DND-41 (cell line): ENCODE results near the gene AGAP1.

Experiments
- ATAC-seq: fragments of 200-7000 bp; cut with Tn5 transposase; 3 replicates; pipeline ENCODE4 v1.9.1; 2021; ENCODE audit warnings: low read depth; ENCODE audit not compliant: insufficient read depth
- DNase-seq: peaks from one replicate; pipeline ENCODE4 v3.0.0-alpha.2; 2020
- H2AFZ ChIP-seq: 2 replicates; pipeline ENCODE4 v1.6.0; 2012; ENCODE audit warnings: low read depth, low read length
- H3K27ac ChIP-seq: 2 replicates; pipeline ENCODE4 v1.5.1; 2012; ENCODE audit warnings: low read length, inconsistent platforms
- H3K27me3 ChIP-seq: fragments of 200-600 bp; sonication (generic); 2 replicates; pipeline ENCODE4 v1.6.0; 2012; ENCODE audit warnings: low read length, mild to moderate bottlenecking, inconsistent platforms; ENCODE audit not compliant: insufficient read depth, poor library complexity
- H3K36me3 ChIP-seq: 2 replicates; pipeline ENCODE4 v1.5.1; 2012; ENCODE audit warnings: low read length, inconsistent platforms; ENCODE audit not compliant: insufficient read depth
- H3K4me1 ChIP-seq: 2 replicates; pipeline ENCODE4 v1.5.1; 2012; ENCODE audit warnings: mild to moderate bottlenecking, low read length; ENCODE audit not compliant: insufficient read depth
- H3K4me2 ChIP-seq: 2 replicates; pipeline ENCODE4 v1.6.0; 2012; ENCODE audit warnings: mild to moderate bottlenecking, moderate library complexity, low read length, inconsistent platforms; ENCODE audit not compliant: insufficient read depth
- H3K4me3 ChIP-seq, 2 experiments: fragments of 200-600 bp in 1 of 2; shearing (Covaris generic) in 1 of 2; 2 replicates each; pipeline ENCODE4 v1.5.1; 2012 to 2016; ENCODE audit warnings: inconsistent platforms in 2 of 2, low read length in 2 of 2, mild to moderate bottlenecking in 2 of 2, low read depth in 1 of 2, moderate library complexity in 1 of 2
- H3K79me2 ChIP-seq: 2 replicates; pipeline ENCODE4 v1.6.0; 2012; ENCODE audit warnings: low read length, inconsistent platforms; ENCODE audit not compliant: insufficient read depth
- H3K9ac ChIP-seq: 2 replicates; pipeline ENCODE4 v1.6.0; 2012; ENCODE audit warnings: low read depth, mild to moderate bottlenecking, inconsistent platforms, low read length, moderate library complexity
- H3K9me3 ChIP-seq: 2 replicates; pipeline ENCODE4 v1.5.1; 2012; ENCODE audit warnings: low read length, moderate library complexity, mild to moderate bottlenecking, inconsistent platforms; ENCODE audit not compliant: insufficient read depth, severe bottlenecking
- H4K20me1 ChIP-seq: 2 replicates; pipeline ENCODE4 v1.6.0; 2012; ENCODE audit warnings: low read length; ENCODE audit not compliant: insufficient read depth
- CTCF ChIP-seq: IDR thresholded peaks from 2 replicates; pipeline ENCODE4 v1.5.1; 2012; ENCODE audit warnings: borderline replicate concordance, low read length, moderate library complexity, mild to moderate bottlenecking; ENCODE audit not compliant: poor library complexity, severe bottlenecking; ENCODE audit errors: extremely low read depth
- EZH2 ChIP-seq: IDR thresholded peaks from 3 replicates; pipeline ENCODE4 v1.6.1; 2012; ENCODE audit warnings: borderline replicate concordance, low read depth, mild to moderate bottlenecking, moderate library complexity, low read length, inconsistent platforms; ENCODE audit not compliant: severe bottlenecking

Gene AGAP1

GRCh38 chr2:235820571-235820970 lies 326.7 kb downstream of the AGAP1 start:
- TF ChIP-seq CTCF: no peak
- TF ChIP-seq EZH2: no peak
- Histone ChIP-seq H2AFZ (no peak overlapping the region), H3K9ac (no peak overlapping the region), H3K79me2 (no peaks in the 10 kb centered on the region), H3K27ac (no peak overlapping the region), H3K36me3 (no peaks in the 10 kb centered on the region), H3K4me3 (no peak overlapping the region), H3K27me3 (no peaks in the 10 kb centered on the region), H3K4me1 (no peaks in the 10 kb centered on the region), H3K9me3 (no peaks in the 10 kb centered on the region), H4K20me1 (no peaks in the 10 kb centered on the region), H3K4me2 (no peak overlapping the region)
- DNase-seq (no peak), ATAC-seq (no peak)

GRCh38 chr2:235824331-235824730 lies 330.5 kb downstream of the AGAP1 start:
- H3K9ac ChIP-seq: no peak overlapping the region
- H3K36me3 ChIP-seq: no peaks in the 10 kb centered on the region
- no peak overlapping the region for H3K27ac ChIP-seq
- no peaks in the 10 kb centered on the region for H3K4me1 ChIP-seq
- H3K4me2 ChIP-seq: no peak overlapping the region
- peaks cover 4% of the 10 kb centered on the region; the same call in 1 of the 2 replicates for H4K20me1 ChIP-seq
- H3K27me3 ChIP-seq: no peaks in the 10 kb centered on the region
- H3K4me3 ChIP-seq: no peak overlapping the region
- no peak overlapping the region for H2AFZ ChIP-seq
- ATAC-seq: no peak
- DNase-seq: no peak
- TF ChIP-seq EZH2 (no peak), CTCF (no peak)
- no peaks in the 10 kb centered on the region for H3K9me3 ChIP-seq
- H3K79me2 ChIP-seq: no peaks in the 10 kb centered on the region

GRCh38 chr2:235825946-235826345 lies 332.1 kb downstream of the AGAP1 start:
- Histone ChIP-seq H3K4me2 (no peak overlapping the region), H3K4me3 (no peak overlapping the region), H3K27ac (no peak overlapping the region), H3K27me3 (no peaks in the 10 kb centered on the region), H3K9ac (no peak overlapping the region), H4K20me1 (peaks cover 4% of the 10 kb centered on the region; the same call in 1 of the 2 replicates), H3K9me3 (no peaks in the 10 kb centered on the region), H3K4me1 (no peaks in the 10 kb centered on the region), H3K36me3 (no peaks in the 10 kb centered on the region), H2AFZ (no peak overlapping the region), H3K79me2 (no peaks in the 10 kb centered on the region)
- DNase-seq (no peak), ATAC-seq (no peak)
- no peak for TF ChIP-seq EZH2
- TF ChIP-seq CTCF: no peak

GRCh38 chr2:235826826-235827225 lies 333.0 kb downstream of the AGAP1 start:
- TF ChIP-seq EZH2: no peak
- no peak for TF ChIP-seq CTCF

More at GRCh38 chr2:235826826-235827225, 333.0 kb downstream of the AGAP1 start:
- H2AFZ ChIP-seq: no peak overlapping the region
- H4K20me1 ChIP-seq: peaks cover 4% of the 10 kb centered on the region; the same call in 1 of the 2 replicates
- H3K9me3 ChIP-seq: no peaks in the 10 kb centered on the region
- H3K36me3 ChIP-seq: no peaks in the 10 kb centered on the region
- no peaks in the 10 kb centered on the region for H3K79me2 ChIP-seq
- no peak overlapping the region for H3K4me3 ChIP-seq
- no peak for ATAC-seq
- H3K9ac ChIP-seq: no peak overlapping the region
- no peak for DNase-seq
- no peak overlapping the region for H3K4me2 ChIP-seq
- H3K27ac ChIP-seq: no peak overlapping the region
- no peaks in the 10 kb centered on the region for H3K4me1 ChIP-seq
- no peaks in the 10 kb centered on the region for H3K27me3 ChIP-seq
